GM23338 (cell line): ENCODE results near the gene COLQ. TPM values are rescaled to one million over a fixed set of nuclear protein-coding genes. Genes with fewer than 3 reads are reported as not detected.

Experiments
- ATAC-seq: fragments of 200-7000 bp; cut with Tn5 transposase; 3 replicates; pipeline ENCODE4 v1.9.1; 2020
- DNase-seq: peaks from one replicate; pipeline ENCODE4 v3.0.0-alpha.2; 2015; ENCODE audit warnings: low spot score
- H2AFZ ChIP-seq: fragments of 200-600 bp; sonication (generic); 2 replicates; pipeline ENCODE4 v1.8.0; 2016; ENCODE audit warnings: antibody characterized with exemption, mild to moderate bottlenecking, moderate library complexity
- H3F3A ChIP-seq: fragments of 200-600 bp; sonication (generic); replicated peaks from 2 replicates; pipeline ENCODE4 v1.8.0; 2017; ENCODE audit warnings: antibody characterized with exemption, mixed run types, low read depth
- H3K27ac ChIP-seq: fragments of 200-600 bp; sonication (generic); 2 replicates; pipeline ENCODE4 v1.6.1; 2016; ENCODE audit warnings: low read depth
- H3K27me3 ChIP-seq: fragments of 200-600 bp; sonication (generic); 2 replicates; pipeline ENCODE4 v1.8.0; 2016; ENCODE audit warnings: mild to moderate bottlenecking, mixed run types, moderate library complexity; ENCODE audit not compliant: insufficient read depth
- H3K36me3 ChIP-seq: fragments of 200-600 bp; sonication (generic); 2 replicates; pipeline ENCODE4 v1.8.0; 2016; ENCODE audit warnings: mild to moderate bottlenecking; ENCODE audit not compliant: insufficient read depth
- H3K4me1 ChIP-seq: fragments of 200-600 bp; sonication (generic); 2 replicates; pipeline ENCODE4 v1.8.0; 2016; ENCODE audit warnings: mild to moderate bottlenecking, moderate library complexity; ENCODE audit not compliant: insufficient read depth
- H3K4me2 ChIP-seq: fragments of 200-600 bp; sonication (generic); 2 replicates; pipeline ENCODE4 v1.7.1; 2017; ENCODE audit warnings: mixed run types
- H3K4me3 ChIP-seq: fragments of 200-600 bp; sonication (generic); 2 replicates; pipeline ENCODE4 v1.6.1; 2016; ENCODE audit warnings: mixed run types
- H3K79me2 ChIP-seq: fragments of 200-600 bp; sonication (generic); replicated peaks from 2 replicates; pipeline ENCODE4 v1.8.0; 2017; ENCODE audit warnings: mild to moderate bottlenecking; ENCODE audit not compliant: insufficient read depth
- H3K9me2 ChIP-seq: fragments of 200-600 bp; sonication (generic); 2 replicates; pipeline ENCODE4 v1.8.0; 2017; ENCODE audit not compliant: insufficient read depth
- H4K20me1 ChIP-seq: fragments of 200-600 bp; sonication (generic); replicated peaks from 2 replicates; pipeline ENCODE4 v1.8.0; 2017; ENCODE audit warnings: mild to moderate bottlenecking; ENCODE audit not compliant: insufficient read depth
- H3K27ac Mint-ChIP-seq: 2 replicates; pipeline ENCODE4 v1.8.0; 2020; ENCODE audit warnings: inconsistent platforms, mild to moderate bottlenecking, moderate library complexity, mixed read lengths
- H3K27me3 Mint-ChIP-seq: 3 replicates; pipeline ENCODE4 v1.8.0; 2022; ENCODE audit warnings: low read depth, mild to moderate bottlenecking, moderate library complexity, mixed read lengths, inconsistent platforms; ENCODE audit not compliant: insufficient read depth, poor library complexity
- H3K36me3 Mint-ChIP-seq: 3 replicates; pipeline ENCODE4 v1.8.0; 2021; ENCODE audit warnings: low read depth, mild to moderate bottlenecking, inconsistent platforms, moderate library complexity, mixed read lengths
- H3K4me1 Mint-ChIP-seq: 3 replicates; pipeline ENCODE4 v1.8.0; 2020; ENCODE audit warnings: mild to moderate bottlenecking, inconsistent platforms, mixed read lengths
- H3K4me3 Mint-ChIP-seq: 3 replicates; pipeline ENCODE4 v1.8.0; 2021; ENCODE audit warnings: moderate library complexity, mild to moderate bottlenecking, inconsistent platforms, mixed read lengths
- H3K9me3 Mint-ChIP-seq: 3 replicates; pipeline ENCODE4 v1.8.0; 2020; ENCODE audit warnings: moderate library complexity, mild to moderate bottlenecking, inconsistent platforms, mixed read lengths
- CREB1 ChIP-seq: fragments of 250-450 bp; sonication (Bioruptor Pico); IDR thresholded peaks from 2 replicates; pipeline ENCODE4 v1.5.0; 2020; ENCODE audit warnings: low read depth, mild to moderate bottlenecking, moderate library complexity
- ETS1 ChIP-seq: IDR thresholded peaks from 2 replicates; pipeline ENCODE4 v1.6.1; 2016; ENCODE audit warnings: antibody characterized with exemption
- EZH2 ChIP-seq: fragments of 200-600 bp; sonication (generic); IDR thresholded peaks from one replicate; pipeline ENCODE4 v1.8.0; 2017; ENCODE audit warnings: antibody characterized with exemption, mild to moderate bottlenecking, low read depth; ENCODE audit not compliant: unreplicated experiment
- EZH2phosphoT487 ChIP-seq: fragments of 200-600 bp; sonication (generic); IDR thresholded peaks from one replicate; pipeline ENCODE4 v1.8.1; 2018; ENCODE audit warnings: antibody characterized with exemption; ENCODE audit not compliant: unreplicated experiment
- NANOG ChIP-seq: IDR thresholded peaks from 2 replicates; pipeline ENCODE4 v1.6.1; 2016; ENCODE audit warnings: antibody characterized with exemption, borderline replicate concordance
- REST ChIP-seq: IDR thresholded peaks from one replicate; pipeline ENCODE4 v1.6.1; 2018; ENCODE audit warnings: antibody characterized with exemption; ENCODE audit not compliant: unreplicated experiment
- STAT1 ChIP-seq: IDR thresholded peaks from one replicate; pipeline ENCODE4 v1.6.1; 2016; ENCODE audit warnings: antibody characterized with exemption; ENCODE audit not compliant: unreplicated experiment
- ZNF114 ChIP-seq: fragments of 250-450 bp; sonication (Bioruptor Pico); IDR thresholded peaks from 2 replicates; pipeline ENCODE4 v1.5.0; 2020; ENCODE audit warnings: mild to moderate bottlenecking, moderate library complexity
- ZNF331 ChIP-seq: fragments of 250-450 bp; sonication (Bioruptor Pico); IDR thresholded peaks from 2 replicates; pipeline ENCODE4 v1.5.0; 2020; ENCODE audit warnings: low read depth, mild to moderate bottlenecking, moderate library complexity
- ZNF462 ChIP-seq: fragments of 250-450 bp; sonication (Bioruptor Pico); IDR thresholded peaks from 2 replicates; pipeline ENCODE4 v1.5.0; 2020; ENCODE audit warnings: mild to moderate bottlenecking, moderate library complexity
- polyA plus RNA-seq: library from polyadenylated mRNA; unstranded; fragments of >200 nt; fragmentation: Nextera tagmentation; extraction: Ambion mirVana; gene quantifications from 2 replicates; pipeline ENCODE4 v1.2.1, GENCODE V29; 2016
- total RNA-seq: library from RNA; depleted of rRNA; stranded (reverse); fragments of >200 nt; shearing (Covaris generic); gene quantifications from 2 replicates; pipeline ENCODE4 v1.2.3, GENCODE V29; 2014

The COLQ gene
- total and polyA plus RNA-seq, 2 experiments from 2014 or later = 0.78 to 2.0 TPM

GRCh38 chr3:15430624-15431023 lies 90.9 kb downstream of the COLQ start:
- H3K4me3 Mint-ChIP-seq = no peak overlapping the region

GRCh38 chr3:15429080-15429479 lies 92.4 kb downstream of the COLQ start:
- ATAC-seq = no peak
- H3K4me1 Mint-ChIP-seq = peaks cover 22% of the 10 kb centered on the region
- H3K36me3 Mint-ChIP-seq = peaks cover 31% of the 10 kb centered on the region
- H3K4me3 Mint-ChIP-seq = peak overlapping the region; percentile 94
- Histone ChIP-seq H2AFZ (no peak overlapping the region), H4K20me1 (peaks cover 14% of the 10 kb centered on the region), H3F3A (peaks cover 3% of the 10 kb centered on the region; the same call in 1 of the 2 replicates), H3K27ac (no peak overlapping the region), H3K79me2 (peaks cover 69% of the 10 kb centered on the region), H3K9me2 (no peaks in the 10 kb centered on the region), H3K4me1 (peaks cover 19% of the 10 kb centered on the region), H3K4me2 (peak overlapping the region; percentile 94), H3K36me3 (peaks cover 35% of the 10 kb centered on the region), H3K4me3 (peak overlapping the region; percentile 96; the same call in 1 of the 2 replicates), H3K27me3 (no peaks in the 10 kb centered on the region)
- no peak overlapping the region for H3K27ac Mint-ChIP-seq
- no peaks in the 10 kb centered on the region; the same call in 2 of the 3 replicates for H3K9me3 Mint-ChIP-seq
- H3K27me3 Mint-ChIP-seq = peaks cover 8% of the 10 kb centered on the region
- DNase-seq = no peak
- TF ChIP-seq ZNF462 (CRISPR knock-in tag) (no peak), EZH2 (no peak), CREB1 (CRISPR knock-in tag) (no peak), ETS1 (no peak)

More at GRCh38 chr3:15430624-15431023, 90.9 kb downstream of the COLQ start:
- H3K27ac ChIP-seq = no peak overlapping the region
- H3K4me3 ChIP-seq = no peak overlapping the region
- H2AFZ ChIP-seq = no peak overlapping the region
- Mint-ChIP-seq H3K27me3 (peaks cover 8% of the 10 kb centered on the region), H3K4me1 (peaks cover 21% of the 10 kb centered on the region), H3K36me3 (peaks cover 40% of the 10 kb centered on the region), H3K27ac (no peak overlapping the region), H3K9me3 (no peaks in the 10 kb centered on the region; the same call in 2 of the 3 replicates)
- peaks cover 19% of the 10 kb centered on the region for H3K4me1 ChIP-seq
- peaks cover 14% of the 10 kb centered on the region for H4K20me1 ChIP-seq
- peaks cover 38% of the 10 kb centered on the region for H3K36me3 ChIP-seq
- no peak for DNase-seq
- H3K9me2 ChIP-seq = no peaks in the 10 kb centered on the region
- peaks cover 3% of the 10 kb centered on the region; the same call in 1 of the 2 replicates for H3F3A ChIP-seq
- H3K4me2 ChIP-seq = no peak overlapping the region
- H3K27me3 ChIP-seq = no peaks in the 10 kb centered on the region
- ATAC-seq = no peak
- peaks cover 62% of the 10 kb centered on the region for H3K79me2 ChIP-seq
- TF ChIP-seq REST (no peak), ZNF114 (no peak), CREB1 (CRISPR knock-in tag) (no peak), STAT1 (no peak), EZH2phosphoT487 (no peak), NANOG (no peak), ZNF331 (CRISPR knock-in tag) (no peak)
